CD14-positive monocyte (primary cell): ENCODE results near the gene BACE2. TPM values are rescaled to one million over a fixed set of nuclear protein-coding genes. Genes with fewer than 3 reads are reported as not detected.

Experiments
- DNase-seq, 3 donors: peaks; one replicate each; pipeline ENCODE4 v3.0.0-alpha.2; 2011 to 2022
- H2AFZ ChIP-seq: 2 replicates; pipeline ENCODE4 v1.6.0; 2012; ENCODE audit warnings: mild to moderate bottlenecking, low read depth, low read length, inconsistent platforms; ENCODE audit not compliant: insufficient read depth, poor library complexity, severe bottlenecking
- H3K27ac ChIP-seq, 2 donors: 1 replicate in 1 of 2; 2 replicates in 1 of 2; pipeline ENCODE4 v1.5.1; 2012 to 2013; ENCODE audit warnings: low read length in 2 of 2, control low read depth in 1 of 2, inconsistent platforms in 1 of 2, low read depth in 1 of 2, mild to moderate bottlenecking in 1 of 2
- H3K27me3 ChIP-seq, 2 donors: one replicate each; pipeline versions ENCODE4 v1.6.0 to v1.6.1; 2011 to 2013; ENCODE audit warnings: low read length in 2 of 2; ENCODE audit not compliant: control insufficient read depth in 2 of 2, insufficient read depth in 2 of 2
- H3K36me3 ChIP-seq, 2 donors: replicated peaks in 1 of 2; 1 replicate in 1 of 2; 2 replicates in 1 of 2; pipeline versions ENCODE4 v1.5.1 to v1.6.1; 2012 to 2013; ENCODE audit warnings: low read length in 2 of 2, control low read depth in 1 of 2, inconsistent platforms in 1 of 2, mild to moderate bottlenecking in 1 of 2; ENCODE audit not compliant: insufficient read depth in 2 of 2, control insufficient read depth in 1 of 2
- H3K4me1 ChIP-seq, 2 donors: 1 replicate in 1 of 2; 2 replicates in 1 of 2; pipeline versions ENCODE4 v1.5.1 to v1.6.1; 2012 to 2013; ENCODE audit warnings: low read length in 2 of 2, control low read depth in 1 of 2, inconsistent platforms in 1 of 2, mild to moderate bottlenecking in 1 of 2, moderate library complexity in 1 of 2; ENCODE audit not compliant: insufficient read depth in 2 of 2, control insufficient read depth in 1 of 2
- H3K4me2 ChIP-seq: replicated peaks from 2 replicates; pipeline ENCODE3; 2012; ENCODE audit warnings: low read length, moderate library complexity, mild to moderate bottlenecking; ENCODE audit not compliant: poor library complexity, severe bottlenecking; ENCODE audit errors: extremely low read depth
- H3K4me3 ChIP-seq, 3 experiments: fragments of 200-600 bp in 1 of 3; sonication (generic) in 1 of 3; replicated peaks in 1 of 3; 1 replicate in 2 of 3; 2 replicates in 1 of 3; pipeline ENCODE4 v1.5.1; 2011 to 2013; ENCODE audit warnings: low read length in 3 of 3, mild to moderate bottlenecking in 3 of 3, control low read depth in 2 of 3, low read depth in 2 of 3, inconsistent platforms in 1 of 3, moderate library complexity in 1 of 3
- H3K79me2 ChIP-seq: 2 replicates; pipeline ENCODE4 v1.6.0; 2012; ENCODE audit warnings: mild to moderate bottlenecking, control low read depth, inconsistent platforms, low read length, moderate library complexity; ENCODE audit not compliant: insufficient read depth
- H3K9ac ChIP-seq: 2 replicates; pipeline ENCODE4 v1.6.0; 2017; ENCODE audit warnings: low read length, mild to moderate bottlenecking; ENCODE audit not compliant: insufficient read depth, poor library complexity, severe bottlenecking
- H3K9me3 ChIP-seq, 2 donors: replicated peaks in 1 of 2; 1 replicate in 1 of 2; 2 replicates in 1 of 2; pipeline versions ENCODE4 v1.5.1 to v1.6.1; 2012 to 2013; ENCODE audit warnings: low read length in 2 of 2, control low read depth in 1 of 2; ENCODE audit not compliant: control insufficient read depth in 1 of 2, insufficient read depth in 1 of 2
- H4K20me1 ChIP-seq: 2 replicates; pipeline ENCODE4 v1.6.0; 2012; ENCODE audit warnings: mild to moderate bottlenecking, low read length, control low read depth, moderate library complexity; ENCODE audit not compliant: insufficient read depth
- H3K27ac Mint-ChIP-seq, 7 donors: one replicate each; pipeline ENCODE4 v1.8.0; 2020; ENCODE audit warnings: mild to moderate bottlenecking in 7 of 7, mixed read lengths in 7 of 7, moderate library complexity in 6 of 7, inconsistent platforms in 2 of 7
- H3K27me3 Mint-ChIP-seq, 3 donors: one replicate each; pipeline ENCODE4 v1.8.0; 2021 to 2022; ENCODE audit warnings: low read depth in 3 of 3, mild to moderate bottlenecking in 3 of 3, mixed read lengths in 3 of 3, moderate library complexity in 3 of 3, inconsistent platforms in 1 of 3
- H3K36me3 Mint-ChIP-seq, 2 donors: one replicate each; pipeline ENCODE4 v1.8.0; 2020; ENCODE audit warnings: mixed read lengths in 2 of 2, inconsistent platforms in 1 of 2, mild to moderate bottlenecking in 1 of 2
- H3K4me1 Mint-ChIP-seq: one replicate; pipeline ENCODE4 v1.8.0; 2020; ENCODE audit warnings: mild to moderate bottlenecking, mixed read lengths
- H3K4me3 Mint-ChIP-seq, 2 donors: one replicate each; pipeline ENCODE4 v1.8.0; 2020; ENCODE audit warnings: mild to moderate bottlenecking in 2 of 2, mixed read lengths in 2 of 2, moderate library complexity in 1 of 2
- H3K9me3 Mint-ChIP-seq, 7 donors: one replicate each; pipeline ENCODE4 v1.8.0; 2020 to 2022; ENCODE audit warnings: mixed read lengths in 7 of 7, mild to moderate bottlenecking in 6 of 7, moderate library complexity in 6 of 7, inconsistent platforms in 2 of 7
- CTCF ChIP-seq: fragments of 200-600 bp; IDR thresholded peaks from one replicate; pipeline ENCODE4 v1.8.0; 2022; ENCODE audit warnings: antibody characterized with exemption, mild to moderate bottlenecking
- WGBS: methylation state at CpG from one replicate; pipeline ENCODE4 v1.1.5; 2013; ENCODE audit warnings: missing lambda C conversion rate; ENCODE audit not compliant: insufficient coverage; 5-methylcytosine and 5-hydroxymethylcytosine counted together
- intact Hi-C, 2 donors: fragments of 100-400 bp; cut with micrococcal nuclease; formaldehyde crosslinking; loops; one replicate each; pipeline versions ENCODE4 v1.15.0 to v1.15.1; 2023
- polyA plus RNA-seq, 3 donors: library from polyadenylated mRNA; depleted of rRNA in 1 of 3; unstranded in 2 of 3; stranded (reverse) in 1 of 3; fragments of 300-500 nt in 2 of 3; fragments of >200 nt in 1 of 3; fragmentation: Illumina TruSeq in 2 of 3; gene quantifications; 1 replicate in 2 of 3; 2 replicates in 1 of 3; pipeline ENCODE4 v1.2.3, GENCODE V29; 2012 to 2021

The BACE2 gene
- polyA plus RNA-seq, 3 donors, result 0.05 to 0.26 TPM; not detected in 1

GRCh38 chr21:41160036-41160435 lies 7.9 kb upstream of the BACE2 start:
- peaks cover 4 to 17% (median 12%) of the 10 kb centered on the region in 7 donors for H3K9me3 Mint-ChIP-seq
- 100% methylated on average over 1 of the region's 5 CpGs for WGBS
- no peaks in the 10 kb centered on the region for H4K20me1 ChIP-seq

GRCh38 chr21:41161428-41161827 lies 6.5 kb upstream of the BACE2 start:
- no peak overlapping the region for H3K27ac Mint-ChIP-seq
- H3K36me3 Mint-ChIP-seq, result no peaks in the 10 kb centered on the region

More at GRCh38 chr21:41160036-41160435, 7.9 kb upstream of the BACE2 start:
- no peak for TF ChIP-seq CTCF
- Mint-ChIP-seq H3K4me1 (no peaks in the 10 kb centered on the region), H3K4me3 (no peak overlapping the region), H3K27me3 (peaks cover 3 to 13% (median 5%) of the 10 kb centered on the region in 3 donors), H3K36me3 (no peaks in the 10 kb centered on the region), H3K27ac (no peak overlapping the region)
- Histone ChIP-seq H3K27me3 (peaks cover 0 to 1% of the 10 kb centered on the region in 2 donors), H3K4me2 (no peak overlapping the region), H3K4me3 (no peak overlapping the region), H3K79me2 (no peaks in the 10 kb centered on the region), H3K9me3 (peaks cover 0 to 4% of the 10 kb centered on the region in 2 donors), H3K4me1 (no peaks in the 10 kb centered on the region), H2AFZ (no peak overlapping the region), H3K36me3 (no peaks in the 10 kb centered on the region), H3K9ac (no peak overlapping the region), H3K27ac (no peak overlapping the region)
- intact Hi-C loops, result no loop called here
- DNase-seq, result no peak

More at GRCh38 chr21:41161428-41161827, 6.5 kb upstream of the BACE2 start:
- no peak overlapping the region for H3K9ac ChIP-seq
- H3K36me3 ChIP-seq, result no peaks in the 10 kb centered on the region
- H3K4me3 Mint-ChIP-seq, result no peak overlapping the region
- H3K27me3 ChIP-seq, result peaks cover 13 to 14% of the 10 kb centered on the region in 2 donors
- H3K9me3 Mint-ChIP-seq, result peaks cover 4 to 15% (median 10%) of the 10 kb centered on the region in 7 donors
- H2AFZ ChIP-seq, result no peak overlapping the region
- H3K4me1 Mint-ChIP-seq, result no peaks in the 10 kb centered on the region
- H3K4me3 ChIP-seq, result no peak overlapping the region
- peaks cover 14 to 26% (median 16%) of the 10 kb centered on the region in 3 donors for H3K27me3 Mint-ChIP-seq
- H3K79me2 ChIP-seq, result no peaks in the 10 kb centered on the region
- no peak overlapping the region for H3K27ac ChIP-seq
- peaks cover 0 to 4% of the 10 kb centered on the region in 2 donors for H3K9me3 ChIP-seq
- WGBS, result 86% methylated on average over 2 of the region's 3 CpGs
- H3K4me2 ChIP-seq, result no peak overlapping the region
- no peaks in the 10 kb centered on the region for H4K20me1 ChIP-seq
- no peaks in the 10 kb centered on the region for H3K4me1 ChIP-seq
- DNase-seq, result no peak
- TF ChIP-seq CTCF, result no peak
- intact Hi-C loops, result no loop called here
